Vagina (tissue), 2 donors: ENCODE results near the gene NRAP. TPM values are rescaled to one million over a fixed set of nuclear protein-coding genes. Genes with fewer than 3 reads are reported as not detected.

Experiments used
- DNase-seq, 2 donors: peaks; one replicate each; pipeline ENCODE4 v3.0.0-alpha.2; 2017; ENCODE audit errors: extremely low spot score in 2 of 2
- H3K27ac ChIP-seq: fragments of 200-600 bp; sonication (generic); one replicate; pipeline ENCODE4 v1.5.1; 2019
- H3K27me3 ChIP-seq: fragments of 200-600 bp; sonication (generic); one replicate; pipeline ENCODE4 v1.5.1; 2019
- H3K36me3 ChIP-seq, 2 donors: fragments of 200-600 bp; sonication (generic); one replicate each; pipeline ENCODE4 v1.5.1; 2017 to 2019
- H3K4me1 ChIP-seq: fragments of 200-600 bp; sonication (generic); one replicate; pipeline ENCODE4 v1.5.1; 2019
- H3K4me3 ChIP-seq, 2 donors: fragments of 200-600 bp; sonication (generic); 1 replicate in 1 of 2; 2 replicates in 1 of 2; pipeline ENCODE4 v1.5.1; 2016 to 2019
- H3K9me3 ChIP-seq: fragments of 200-600 bp; sonication (generic); one replicate; pipeline ENCODE4 v1.5.1; 2019
- CTCF ChIP-seq, 3 experiments: fragments of 450-650 bp in 2 of 3; fragments of 200-600 bp in 1 of 3; sonication (generic) in 1 of 3; IDR thresholded peaks; one replicate each; pipeline ENCODE4 v1.5.1; 2017 to 2019; ENCODE audit warnings: antibody characterized with exemption in 3 of 3, mild to moderate bottlenecking in 2 of 3, moderate library complexity in 2 of 3
- POLR2A ChIP-seq, 2 donors: fragments of 450-650 bp; IDR thresholded peaks; one replicate each; pipeline ENCODE4 v1.6.1; 2017; ENCODE audit warnings: antibody characterized with exemption in 2 of 2, mild to moderate bottlenecking in 2 of 2, moderate library complexity in 2 of 2
- POLR2AphosphoS5 ChIP-seq, 2 donors: sonication (generic); formaldehyde crosslinking; IDR thresholded peaks; one replicate each; pipeline ENCODE4 v1.9.0; 2017; ENCODE audit warnings: antibody characterized with exemption in 2 of 2, mild to moderate bottlenecking in 2 of 2, low read depth in 1 of 2; ENCODE audit not compliant: insufficient read depth in 1 of 2
- intact Hi-C: fragments of 100-400 bp; cut with DNase I; formaldehyde crosslinking; loops from one replicate; pipeline ENCODE4 v1.15.1; 2023
- total RNA-seq: library from RNA; depleted of rRNA; stranded (reverse); fragments of >200 nt; gene quantifications from one replicate; pipeline ENCODE4 v1.2.3, GENCODE V29; 2016

Gene NRAP
- total RNA-seq, 1 donor from 2014 or later: not detected

GRCh38 chr10:113651021-113651420 lies 12.8 kb downstream of the NRAP start:
- H3K4me3 ChIP-seq: no peak overlapping the region
- H3K4me1 ChIP-seq: no peaks in the 10 kb centered on the region
- no peak overlapping the region for H3K27ac ChIP-seq
- H3K27me3 ChIP-seq: no peaks in the 10 kb centered on the region
- H3K9me3 ChIP-seq: no peaks in the 10 kb centered on the region
- intact Hi-C loops: no loop called here
- DNase-seq: no peak
- TF ChIP-seq POLR2AphosphoS5 (IDR thresholded peaks at IDR 0.05; ENCODE audit: insufficient read depth in 1 of 2, low read depth in 1 of 2) (no peak), POLR2A (IDR thresholded peaks at IDR 0.05) (no peak), CTCF (IDR thresholded peaks at IDR 0.05) (no peak)
- no peaks in the 10 kb centered on the region for H3K36me3 ChIP-seq

GRCh38 chr10:113650172-113650571 lies 13.7 kb downstream of the NRAP start:
- H3K27me3 ChIP-seq: no peaks in the 10 kb centered on the region
- TF ChIP-seq POLR2AphosphoS5 (IDR thresholded peaks at IDR 0.05; ENCODE audit: insufficient read depth in 1 of 2, low read depth in 1 of 2) (no peak), POLR2A (IDR thresholded peaks at IDR 0.05) (no peak), CTCF (IDR thresholded peaks at IDR 0.05) (no peak)
- intact Hi-C loops: no loop called here
- H3K4me1 ChIP-seq: no peaks in the 10 kb centered on the region
- no peaks in the 10 kb centered on the region for H3K36me3 ChIP-seq
- H3K9me3 ChIP-seq: no peaks in the 10 kb centered on the region
- H3K27ac ChIP-seq: no peak overlapping the region
- DNase-seq: no peak
- no peak overlapping the region for H3K4me3 ChIP-seq

GRCh38 chr10:113648478-113648877 lies 15.4 kb downstream of the NRAP start:
- no peak for TF ChIP-seq POLR2AphosphoS5 (IDR thresholded peaks at IDR 0.05; ENCODE audit: insufficient read depth in 1 of 2, low read depth in 1 of 2)
- TF ChIP-seq CTCF (IDR thresholded peaks at IDR 0.05): no peak
- TF ChIP-seq POLR2A (IDR thresholded peaks at IDR 0.05): no peak
- H3K27ac ChIP-seq: no peak overlapping the region
- intact Hi-C loops: no loop called here
- H3K4me3 ChIP-seq: no peak overlapping the region
- H3K9me3 ChIP-seq: no peaks in the 10 kb centered on the region
- H3K4me1 ChIP-seq: peaks cover 9% of the 10 kb centered on the region
- H3K36me3 ChIP-seq: no peaks in the 10 kb centered on the region
- no peak for DNase-seq
- no peaks in the 10 kb centered on the region for H3K27me3 ChIP-seq

- Histone ChIP-seq H3K36me3 (no peaks in the 10 kb centered on the region), H3K27ac (no peak overlapping the region), H3K4me3 (no peak overlapping the region), H3K27me3 (no peaks in the 10 kb centered on the region), H3K4me1 (peaks cover 9% of the 10 kb centered on the region), H3K9me3 (no peaks in the 10 kb centered on the region)
- no peak for DNase-seq
- intact Hi-C loops: no loop called here
- TF ChIP-seq CTCF (IDR thresholded peaks at IDR 0.05) (no peak), POLR2A (IDR thresholded peaks at IDR 0.05) (no peak), POLR2AphosphoS5 (IDR thresholded peaks at IDR 0.05; ENCODE audit: insufficient read depth in 1 of 2, low read depth in 1 of 2) (no peak)
Measured at GRCh38 chr10:113647812-113648211, 16.0 kb downstream of the NRAP start.

GRCh38 chr10:113646336-113647201 lies 17.3 kb downstream of the NRAP start:
- Histone ChIP-seq H3K36me3 (no peaks in the 10 kb centered on the region), H3K4me3 (no peak overlapping the region), H3K4me1 (peaks cover 9% of the 10 kb centered on the region), H3K27ac (no peak overlapping the region), H3K27me3 (no peaks in the 10 kb centered on the region), H3K9me3 (no peaks in the 10 kb centered on the region)
- no peak for TF ChIP-seq CTCF (IDR thresholded peaks at IDR 0.05)
- TF ChIP-seq POLR2A (IDR thresholded peaks at IDR 0.05): no peak
- no peak for TF ChIP-seq POLR2AphosphoS5 (IDR thresholded peaks at IDR 0.05; ENCODE audit: insufficient read depth in 1 of 2, low read depth in 1 of 2)
- DNase-seq: no peak
- intact Hi-C loops: no loop called here
